Measurements from ENCODE around the gene XDH.

DNA sequence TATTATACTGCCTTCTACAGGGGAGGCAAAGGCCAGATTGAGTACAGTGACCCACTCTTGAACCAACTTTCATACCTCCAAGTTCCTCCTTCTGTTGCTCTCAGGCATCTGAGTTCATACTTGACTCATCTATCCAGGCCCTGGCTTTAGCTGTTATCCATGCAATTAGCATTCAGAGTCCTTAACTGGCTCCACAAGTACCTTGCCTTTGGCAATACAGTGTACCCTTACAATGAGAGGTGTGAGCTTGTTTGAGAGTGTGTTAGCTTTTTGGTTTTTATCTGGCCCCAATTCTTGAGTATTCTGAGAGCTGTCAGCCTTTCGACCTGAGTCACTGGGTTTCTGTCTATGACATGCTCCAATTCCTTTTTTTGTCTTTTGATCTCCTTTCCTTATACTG is 120.3 kb downstream of the XDH start:
- no peak for TF ChIP-seq EZH2phosphoT487 (IDR thresholded peaks at IDR 0.05; ENCODE audit: insufficient read depth, low read depth)
- no peak for TF ChIP-seq EZH2 (IDR thresholded peaks at IDR 0.05; ENCODE audit: insufficient read depth, poor library complexity, severe bottlenecking)

All from GM23248 (cell line).